A549 (cell line): ENCODE results near the gene XPR1. TPM values are rescaled to one million over a fixed set of nuclear protein-coding genes. Genes with fewer than 3 reads are reported as not detected.

Experiments
- ATAC-seq, 2 experiments: fragments of 200-7000 bp in 1 of 2; fragments of >200 bp in 1 of 2; cut with Nextera tagmentation in 1 of 2; cut with Tn5 transposase in 1 of 2; 3 replicates each; pipeline versions ENCODE4 v1.8.0 to v1.9.1; 2018 to 2020; ENCODE audit warnings: mild to moderate bottlenecking in 1 of 2, moderate library complexity in 1 of 2
- CTCF ChIA-PET: fragments of 300-600 bp; sonication (Branson Sonifier 250); formaldehyde crosslinking; extraction: SDS; loops from one replicate; lab custom pipeline; 2021; ENCODE audit warnings: antibody characterized with exemption, inconsistent platforms; lab: Yijun Ruan, JAX
- POLR2A ChIA-PET: fragments of 350-600 bp; formaldehyde crosslinking; extraction: SDS; loops from one replicate; lab custom pipeline; 2021; ENCODE audit warnings: antibody characterized with exemption, inconsistent platforms; lab: Yijun Ruan, JAX
- DNase-seq, 2 experiments: peaks; one replicate each; pipeline versions ENCODE4 v3.0.0 to v3.0.0-alpha.2; 2011 to 2016; ENCODE audit warnings: low read depth in 1 of 2, low spot score in 1 of 2
- FAIRE-seq: peaks from 2 replicates; lab custom pipeline; 2011; peaks lifted over from hg19 to GRCh38; lab: Jason Lieb, UNC
- H3K27ac ChIP-seq, 2 experiments: fragments of >200 bp; sonication (Bioruptor Twin); formaldehyde crosslinking; 3 replicates each; pipeline ENCODE4 v1.5.1; 2016 to 2017
- H3K4me1 ChIP-seq: fragments of >200 bp; sonication (Bioruptor Twin); formaldehyde crosslinking; 3 replicates; pipeline ENCODE4 v1.6.1; 2016
- H3K4me2 ChIP-seq: fragments of >200 bp; sonication (Bioruptor Twin); formaldehyde crosslinking; 3 replicates; pipeline ENCODE4 v1.6.1; 2016
- H3K4me3 ChIP-seq: fragments of >200 bp; sonication (Bioruptor Twin); formaldehyde crosslinking; 3 replicates; pipeline ENCODE4 v1.5.1; 2016
- H3K9me3 ChIP-seq: fragments of >200 bp; sonication (Bioruptor Twin); formaldehyde crosslinking; 3 replicates; pipeline ENCODE4 v1.6.1; 2016
- CBX2 ChIP-seq: fragments of 200-600 bp; sonication (generic); IDR thresholded peaks from 2 replicates; pipeline ENCODE4 v1.6.1; 2016; ENCODE audit warnings: low read depth, mild to moderate bottlenecking, borderline replicate concordance
- CEBPB ChIP-seq, 2 experiments: fragments of >200 bp in 1 of 2; sonication (Bioruptor Twin) in 1 of 2; formaldehyde crosslinking in 1 of 2; IDR thresholded peaks; 2 replicates each; pipeline ENCODE4 v1.6.1; 2012 to 2016
- CHD2 ChIP-seq: fragments of 150-350 bp; IDR thresholded peaks from 2 replicates; pipeline ENCODE4 v1.6.1; 2014; ENCODE audit warnings: low read length; ENCODE audit not compliant: partially characterized antibody
- EHF ChIP-seq: fragments of 250-450 bp; sonication (Bioruptor Pico); IDR thresholded peaks from 2 replicates; pipeline ENCODE4 v1.5.0; 2020; ENCODE audit warnings: mild to moderate bottlenecking
- EHMT2 ChIP-seq: fragments of 200-600 bp; sonication (generic); IDR thresholded peaks from 2 replicates; pipeline ENCODE4 v1.6.1; 2016; ENCODE audit warnings: antibody characterized with exemption, low read depth, mild to moderate bottlenecking, moderate library complexity
- EP300 ChIP-seq, 2 experiments: fragments of >200 bp; sonication (Bioruptor Twin); formaldehyde crosslinking; IDR thresholded peaks; 2 replicates in 1 of 2; 3 replicates in 1 of 2; pipeline ENCODE4 v1.6.1; 2016 to 2017
- GATA3 ChIP-seq: IDR thresholded peaks from 2 replicates; pipeline ENCODE4 v1.6.1; 2012; ENCODE audit warnings: borderline replicate concordance
- HDAC2 ChIP-seq: fragments of 200-600 bp; sonication (generic); IDR thresholded peaks from 2 replicates; pipeline ENCODE4 v1.6.1; 2016
- HEYL ChIP-seq: fragments of 250-450 bp; sonication (Bioruptor Pico); IDR thresholded peaks from 2 replicates; pipeline ENCODE4 v1.8.0; 2021; ENCODE audit warnings: mild to moderate bottlenecking, moderate library complexity
- HMGXB4 ChIP-seq: fragments of 250-450 bp; sonication (Bioruptor Pico); IDR thresholded peaks from 2 replicates; pipeline ENCODE4 v1.5.0; 2021; ENCODE audit warnings: mild to moderate bottlenecking, moderate library complexity, borderline replicate concordance
- JUN ChIP-seq, 2 experiments: fragments of >200 bp; sonication (Bioruptor Twin); formaldehyde crosslinking; IDR thresholded peaks; 2 replicates in 1 of 2; 3 replicates in 1 of 2; pipeline ENCODE4 v1.6.1; 2016 to 2017
- JUNB ChIP-seq: fragments of >200 bp; sonication (Bioruptor Twin); formaldehyde crosslinking; IDR thresholded peaks from 2 replicates; pipeline ENCODE4 v1.6.1; 2016
- KDM1A ChIP-seq: fragments of 200-600 bp; sonication (generic); IDR thresholded peaks from 2 replicates; pipeline ENCODE4 v1.6.1; 2016; ENCODE audit warnings: low read depth, mild to moderate bottlenecking
- MAFK ChIP-seq: fragments of 450-650 bp; IDR thresholded peaks from 2 replicates; pipeline ENCODE4 v1.6.1; 2014; ENCODE audit not compliant: partially characterized antibody
- MAZ ChIP-seq: fragments of 150-350 bp; IDR thresholded peaks from 2 replicates; pipeline ENCODE4 v1.6.1; 2014; ENCODE audit warnings: antibody characterized with exemption, low read depth, low read length, borderline replicate concordance
- MYC ChIP-seq: IDR thresholded peaks from 2 replicates; pipeline ENCODE4 v1.6.1; 2012; ENCODE audit warnings: mild to moderate bottlenecking, inconsistent platforms, low read length, improper control_type of control experiment, borderline replicate concordance
- NFE2L2 ChIP-seq: fragments of 150-350 bp; conservative IDR thresholded peaks from 2 replicates; pipeline ENCODE4 v1.6.1; 2014; ENCODE audit warnings: low read length
- POLR2A ChIP-seq: IDR thresholded peaks from 2 replicates; pipeline ENCODE4 v1.6.1; 2012; ENCODE audit warnings: mild to moderate bottlenecking, low read length
- RAD21 ChIP-seq, 2 experiments: fragments of >200 bp in 1 of 2; sonication (Bioruptor Twin) in 1 of 2; formaldehyde crosslinking in 1 of 2; IDR thresholded peaks in 1 of 2; conservative IDR thresholded peaks in 1 of 2; 2 replicates in 1 of 2; 3 replicates in 1 of 2; pipeline ENCODE4 v1.6.1; 2012 to 2018; ENCODE audit warnings: inconsistent platforms in 1 of 2
- RNF2 ChIP-seq: fragments of 200-600 bp; sonication (generic); IDR thresholded peaks from 2 replicates; pipeline ENCODE4 v1.6.1; 2016; ENCODE audit warnings: low read depth, mild to moderate bottlenecking, antibody characterized with exemption, moderate library complexity, borderline replicate concordance
- TP53 ChIP-seq: fragments of 250-450 bp; sonication (Bioruptor Pico); IDR thresholded peaks from 2 replicates; pipeline ENCODE4 v1.5.0; 2021; ENCODE audit warnings: mild to moderate bottlenecking, moderate library complexity
- ZFP36 ChIP-seq: fragments of 450-650 bp; IDR thresholded peaks from 2 replicates; pipeline ENCODE4 v1.6.1; 2014; ENCODE audit warnings: borderline replicate concordance; ENCODE audit not compliant: partially characterized antibody
- ZNF302 ChIP-seq: fragments of 250-450 bp; sonication (Bioruptor Pico); IDR thresholded peaks from 2 replicates; pipeline ENCODE4 v1.9.0; 2021; ENCODE audit warnings: inconsistent platforms, mild to moderate bottlenecking, moderate library complexity
- ZSCAN20 ChIP-seq: fragments of 250-450 bp; sonication (Bioruptor Pico); IDR thresholded peaks from 2 replicates; pipeline ENCODE4 v1.8.0; 2022; ENCODE audit warnings: mild to moderate bottlenecking, moderate library complexity
- WGBS: methylation state at CpG from one replicate; pipeline ENCODE4 v1.1.6; 2017; ENCODE audit errors: missing lambda C conversion rate; 5-methylcytosine and 5-hydroxymethylcytosine counted together
- polyA plus RNA-seq, 4 experiments: library from polyadenylated mRNA; depleted of rRNA in 3 of 4; stranded (reverse); fragments of >200 nt; fragmentation: RNase III in 1 of 4; extraction: RNeasy Plus Mini Kit Qiagen cat#74134 plus additional on column Dnase treatment in 1 of 4; gene quantifications; 2 replicates in 3 of 4; 3 replicates in 1 of 4; pipeline ENCODE4 v1.2.3, GENCODE V29; 2011 to 2017
- TF ChIP-seq, protein P1 (sequence below): fragments of >200 bp; sonication (Bioruptor Twin); formaldehyde crosslinking; IDR thresholded peaks from 2 replicates; pipeline ENCODE4 v1.6.1; 2016
- TF ChIP-seq, protein P2 (sequence below): IDR thresholded peaks from 2 replicates; pipeline ENCODE4 v1.6.1; 2012

XPR1 gene
- polyA plus RNA-seq, 2 of the 4 experiments (the other 2 are of a cell fraction): 37.5 to 86.1 TPM

- WGBS: 92% methylated on average over 5 of the region's 5 CpGs
- ChIA-PET CTCF (interaction anchor here (1.2 to 1.9 kb wide), 3 partner anchors 12 to 243 kb away, joined by 4 to 7 read pairs (median 4); partner anchors contain the start of gene KIAA1614), POLR2A (no interaction called here)
- no peak overlapping the region for H3K4me3 ChIP-seq
- ATAC-seq (no peak), FAIRE-seq (no peak), DNase-seq (no peak)
- H3K4me2 ChIP-seq: no peak overlapping the region
- TF ChIP-seq MYC (no peak), TP53 (CRISPR knock-in tag) (no peak), JUN (IDR thresholded peaks at IDR 0.05) (no peak), GATA3 (no peak), CBX2 (no peak), JUNB (no peak), HDAC2 (no peak), EP300 (IDR thresholded peaks at IDR 0.05) (no peak), CHD2 (no peak), ZNF302 (CRISPR knock-in tag) (no peak), HEYL (no peak), RNF2 (no peak), MAFK (no peak)
- TF ChIP-seq, protein P1, sequence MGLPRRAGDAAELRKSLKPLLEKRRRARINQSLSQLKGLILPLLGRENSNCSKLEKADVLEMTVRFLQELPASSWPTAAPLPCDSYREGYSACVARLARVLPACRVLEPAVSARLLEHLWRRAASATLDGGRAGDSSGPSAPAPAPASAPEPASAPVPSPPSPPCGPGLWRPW: no peak
- TF ChIP-seq, protein P2, sequence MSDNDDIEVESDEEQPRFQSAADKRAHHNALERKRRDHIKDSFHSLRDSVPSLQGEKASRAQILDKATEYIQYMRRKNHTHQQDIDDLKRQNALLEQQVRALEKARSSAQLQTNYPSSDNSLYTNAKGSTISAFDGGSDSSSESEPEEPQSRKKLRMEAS: no peak
- no peaks in the 10 kb centered on the region for H3K9me3 ChIP-seq
- H3K4me1 ChIP-seq: no peaks in the 10 kb centered on the region
- H3K27ac ChIP-seq: no peak overlapping the region
These were observed 266.8 kb downstream of the XPR1 start for GRCh38 chr1:180898441-180899219.

- 100% methylated on average over 3 of the region's 7 CpGs for WGBS
These were observed 267.4 kb downstream of the XPR1 start for GRCh38 chr1:180899262-180899661.

More at GRCh38 chr1:180899262-180899661, 267.4 kb downstream of the XPR1 start:
- no peak overlapping the region for H3K4me3 ChIP-seq
- no peaks in the 10 kb centered on the region for H3K4me1 ChIP-seq
- CTCF ChIA-PET: interaction anchor here (0.5 to 3.5 kb wide), 5 partner anchors 11 to 266 kb away, joined by 3 to 19 read pairs (median 4); partner anchors contain the start of gene KIAA1614
- POLR2A ChIA-PET: no interaction called here
- no peak overlapping the region for H3K27ac ChIP-seq
- H3K4me2 ChIP-seq: no peak overlapping the region
- no peak for ATAC-seq
- no peaks in the 10 kb centered on the region for H3K9me3 ChIP-seq
- TF ChIP-seq RAD21 (conservative IDR thresholded peaks at IDR 0.05 in 1 of 2, IDR thresholded peaks at IDR 0.05 in 1 of 2) (no peak), MAZ (no peak), NFE2L2 (no peak), ZNF302 (CRISPR knock-in tag) (no peak), ZFP36 (no peak), POLR2A (no peak), GATA3 (no peak), CHD2 (no peak), KDM1A (no peak), EHMT2 (no peak), JUN (IDR thresholded peaks at IDR 0.05) (no peak), HMGXB4 (no peak), CBX2 (no peak), MAFK (no peak), CEBPB (IDR thresholded peaks at IDR 0.05) (no peak), EHF (CRISPR knock-in tag) (no peak), EP300 (IDR thresholded peaks at IDR 0.05) (no peak), ZSCAN20 (no peak)
- TF ChIP-seq, protein P2: no peak
- TF ChIP-seq, all 56 proteins: peak for 0
- DNase-seq (no peak), FAIRE-seq (no peak)
